Lung (tissue), 12 donors: Measurements from ENCODE around the gene TMEM89. TPM values are rescaled to one million over a fixed set of nuclear protein-coding genes. Genes with fewer than 3 reads are reported as not detected.

Experiments used
- ATAC-seq: fragments of 200-7000 bp; cut with Tn5 transposase; one replicate; pipeline ENCODE4 v1.9.1; 2020; ENCODE audit warnings: moderate number of reproducible peaks; ENCODE audit not compliant: insufficient read depth, low FRiP score
- DNase-seq, 3 donors: peaks; one replicate each; pipeline ENCODE4 v3.0.0-alpha.2; 2013 to 2017
- H3K27ac ChIP-seq, 2 donors: one replicate each; pipeline ENCODE4 v1.5.1; 2013; ENCODE audit warnings: mild to moderate bottlenecking in 2 of 2, moderate library complexity in 2 of 2, control low read depth in 1 of 2, inconsistent platforms in 1 of 2, low read depth in 1 of 2, low read length in 1 of 2
- H3K27me3 ChIP-seq, 3 donors: one replicate each; pipeline ENCODE4 v1.5.1; 2013; ENCODE audit warnings: low read length in 2 of 3; ENCODE audit not compliant: control insufficient read depth in 3 of 3, insufficient read depth in 3 of 3
- H3K36me3 ChIP-seq, 4 donors: one replicate each; pipeline ENCODE4 v1.5.1; 2013; ENCODE audit warnings: low read length in 4 of 4, mild to moderate bottlenecking in 1 of 4, moderate library complexity in 1 of 4; ENCODE audit not compliant: control insufficient read depth in 4 of 4, insufficient read depth in 4 of 4
- H3K4me1 ChIP-seq, 5 donors: one replicate each; pipeline ENCODE4 v1.5.1; 2013; ENCODE audit warnings: low read length in 5 of 5, mild to moderate bottlenecking in 2 of 5, moderate library complexity in 1 of 5; ENCODE audit not compliant: control insufficient read depth in 5 of 5, insufficient read depth in 5 of 5
- H3K4me3 ChIP-seq: one replicate; pipeline ENCODE4 v1.5.1; 2013; ENCODE audit warnings: mild to moderate bottlenecking, control low read depth, moderate library complexity
- H3K9ac ChIP-seq, 2 donors: one replicate each; pipeline ENCODE4 v1.5.1; 2013; ENCODE audit warnings: low read length in 2 of 2, control low read depth in 1 of 2; ENCODE audit not compliant: insufficient read depth in 1 of 2
- H3K9me3 ChIP-seq, 4 donors: one replicate each; pipeline ENCODE4 v1.5.1; 2013; ENCODE audit warnings: low read length in 3 of 4, mild to moderate bottlenecking in 1 of 4, moderate library complexity in 1 of 4; ENCODE audit not compliant: control insufficient read depth in 4 of 4, insufficient read depth in 3 of 4
- WGBS, 2 donors: extraction: QIAGEN DNeasy Blood & Tissue Kit; methylation state at CpG; one replicate each; pipeline ENCODE4 v1.1.7; 2013; 5-methylcytosine and 5-hydroxymethylcytosine counted together
- polyA plus RNA-seq, 2 donors: library from polyadenylated mRNA; stranded (reverse); fragments of 200-250 nt; gene quantifications; one replicate each; pipeline ENCODE4 v1.2.1, GENCODE V29; 2013
- total RNA-seq, 2 donors: library from RNA; depleted of rRNA in 1 of 2; stranded (reverse); fragments of >200 nt in 1 of 2; gene quantifications; one replicate each; pipeline ENCODE4 v1.2.1, GENCODE V29; 2014 to 2021
- TF ChIP-seq, protein P1 (sequence below): IDR thresholded peaks from 2 replicates; pipeline ENCODE4 v1.5.1; 2012; ENCODE audit warnings: mild to moderate bottlenecking; ENCODE audit errors: control extremely low read depth, extremely low read depth
- donor health status: control.
- donor health status: control.
- donor health status: Bipolar disorder and iron deficiency.
- donor health status: healthy.
- donor health status: DM: yes; HTN: yes; CAD: no.

The TMEM89 gene
- total and polyA plus RNA-seq, 4 donors = 0.22 TPM; not detected in 3

DNA sequence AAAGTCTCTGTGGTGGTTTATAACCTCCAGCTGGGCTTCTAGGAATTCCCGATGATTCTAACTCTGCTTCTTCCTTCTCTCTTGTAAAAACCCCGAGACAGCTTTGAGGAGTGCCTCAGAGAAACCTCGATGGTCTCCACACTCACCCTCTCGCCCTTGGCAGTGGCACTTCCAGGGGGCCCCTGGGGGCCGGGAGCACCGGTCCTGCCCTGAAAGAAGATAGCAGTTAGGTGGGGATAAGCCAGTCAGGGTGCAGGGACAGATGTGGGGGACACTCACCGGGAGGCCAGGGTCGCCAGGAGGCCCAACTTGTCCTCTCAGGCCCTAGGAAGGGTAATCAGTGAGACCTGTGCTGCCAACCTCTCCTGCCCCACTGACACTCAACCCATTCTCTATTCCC, 36.2 kb downstream of the TMEM89 start:
- Histone ChIP-seq H3K9ac (no peak overlapping the region), H3K27me3 (peaks cover 0 to 2% (median 0%) of the 10 kb centered on the region in 3 donors), H3K36me3 (no peaks in the 10 kb centered on the region), H3K4me3 (no peak overlapping the region), H3K27ac (no peak overlapping the region), H3K9me3 (no peaks in the 10 kb centered on the region), H3K4me1 (no peaks in the 10 kb centered on the region)
- ATAC-seq (no peak), DNase-seq (no peak)
- TF ChIP-seq, protein P1, sequence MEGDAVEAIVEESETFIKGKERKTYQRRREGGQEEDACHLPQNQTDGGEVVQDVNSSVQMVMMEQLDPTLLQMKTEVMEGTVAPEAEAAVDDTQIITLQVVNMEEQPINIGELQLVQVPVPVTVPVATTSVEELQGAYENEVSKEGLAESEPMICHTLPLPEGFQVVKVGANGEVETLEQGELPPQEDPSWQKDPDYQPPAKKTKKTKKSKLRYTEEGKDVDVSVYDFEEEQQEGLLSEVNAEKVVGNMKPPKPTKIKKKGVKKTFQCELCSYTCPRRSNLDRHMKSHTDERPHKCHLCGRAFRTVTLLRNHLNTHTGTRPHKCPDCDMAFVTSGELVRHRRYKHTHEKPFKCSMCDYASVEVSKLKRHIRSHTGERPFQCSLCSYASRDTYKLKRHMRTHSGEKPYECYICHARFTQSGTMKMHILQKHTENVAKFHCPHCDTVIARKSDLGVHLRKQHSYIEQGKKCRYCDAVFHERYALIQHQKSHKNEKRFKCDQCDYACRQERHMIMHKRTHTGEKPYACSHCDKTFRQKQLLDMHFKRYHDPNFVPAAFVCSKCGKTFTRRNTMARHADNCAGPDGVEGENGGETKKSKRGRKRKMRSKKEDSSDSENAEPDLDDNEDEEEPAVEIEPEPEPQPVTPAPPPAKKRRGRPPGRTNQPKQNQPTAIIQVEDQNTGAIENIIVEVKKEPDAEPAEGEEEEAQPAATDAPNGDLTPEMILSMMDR = no peak
- 87 to 93% methylated on average over 8 of the region's 8 CpGs for WGBS, 2 donors

DNA sequence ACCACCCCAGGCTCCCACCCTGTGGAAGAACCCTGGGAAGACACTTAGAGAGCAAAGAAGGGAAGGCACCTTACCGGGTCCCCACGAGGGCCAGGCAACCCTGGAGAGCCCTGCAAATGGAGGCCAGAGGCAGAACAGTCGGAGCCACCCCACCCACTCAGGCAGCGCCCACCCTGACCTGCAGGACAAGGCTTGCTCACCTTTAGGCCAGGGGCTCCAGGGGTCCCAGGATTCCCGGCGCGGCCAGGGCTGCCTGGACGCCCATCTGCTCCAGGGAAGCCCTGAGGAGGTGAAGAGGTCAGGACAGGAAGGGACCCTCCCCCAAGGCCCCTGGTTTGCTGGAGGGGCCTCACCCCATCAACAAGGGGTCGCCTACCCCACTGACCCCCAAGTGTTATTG, 36.7 kb downstream of the TMEM89 start:
- H3K4me3 ChIP-seq = no peak overlapping the region
- H3K27ac ChIP-seq = no peak overlapping the region
- peaks cover 0 to 2% (median 0%) of the 10 kb centered on the region in 3 donors for H3K27me3 ChIP-seq
- TF ChIP-seq, protein P1 = no peak
- no peak for ATAC-seq
- DNase-seq = no peak
- 85 to 90% methylated on average over 9 of the region's 9 CpGs for WGBS, 2 donors
- no peaks in the 10 kb centered on the region for H3K36me3 ChIP-seq
- no peaks in the 10 kb centered on the region for H3K4me1 ChIP-seq
- H3K9me3 ChIP-seq = no peaks in the 10 kb centered on the region
- no peak overlapping the region for H3K9ac ChIP-seq

DNA sequence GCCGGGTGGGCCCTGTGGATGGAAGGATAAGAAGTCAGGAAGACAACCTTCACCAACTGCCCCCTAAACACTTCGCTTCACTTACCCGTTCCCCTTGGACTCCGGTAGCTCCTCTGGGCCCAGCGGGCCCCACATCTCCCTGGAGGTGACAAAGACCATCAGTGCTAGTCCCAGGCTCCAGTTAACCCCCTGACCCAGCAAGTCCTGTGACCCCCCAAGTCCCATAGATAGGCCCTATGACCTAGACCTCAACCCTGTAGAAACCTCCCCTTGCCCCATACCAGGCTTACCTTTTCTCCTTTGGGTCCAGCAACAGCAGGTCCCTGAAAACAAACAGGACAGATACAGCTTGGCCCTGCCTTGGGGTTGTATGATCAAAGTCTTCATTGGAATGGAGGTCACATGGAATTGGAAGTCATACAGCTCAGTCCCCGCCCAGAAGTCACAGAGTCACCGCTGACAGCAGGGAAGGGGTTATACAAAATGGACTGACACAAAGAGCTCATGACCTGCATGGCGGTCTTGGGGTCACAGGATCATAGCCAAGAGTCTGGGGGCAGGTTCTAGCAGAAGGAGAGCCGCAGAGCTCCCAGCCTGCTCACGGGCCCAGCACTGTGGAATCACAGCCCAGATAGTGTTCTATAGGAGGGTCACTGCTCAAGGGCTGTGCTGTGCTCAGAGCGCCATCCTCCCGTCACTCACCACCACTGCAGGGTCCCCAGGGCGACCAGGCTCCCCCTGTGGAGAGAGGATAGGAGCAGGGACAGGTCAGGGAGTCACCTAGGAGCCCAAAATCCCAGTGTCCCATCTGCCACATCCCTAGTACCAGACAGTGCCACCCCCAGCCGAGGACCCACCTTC, 39.7 kb downstream of the TMEM89 start:
- TF ChIP-seq, protein P1 = no peak
- H3K4me3 ChIP-seq = no peak overlapping the region
- no peak overlapping the region for H3K9ac ChIP-seq
- no peaks in the 10 kb centered on the region for H3K9me3 ChIP-seq
- ATAC-seq (no peak), DNase-seq (no peak)
- H3K27me3 ChIP-seq = no peaks in the 10 kb centered on the region
- 92 to 93% methylated on average over 13 to 14 of the region's 14 CpGs for WGBS, 2 donors
- H3K36me3 ChIP-seq = peaks cover 0 to 4% (median 0%) of the 10 kb centered on the region in 4 donors
- no peak overlapping the region for H3K27ac ChIP-seq
- no peaks in the 10 kb centered on the region for H3K4me1 ChIP-seq
